MCF 10A (cell line): ENCODE measurements around the gene MAMSTR. TPM values are rescaled to one million over a fixed set of nuclear protein-coding genes. Genes with fewer than 3 reads are reported as not detected.
"Not testable (repeated sequence)": the region's sequence is repeated elsewhere in the genome, so short reads cannot be mapped to it uniquely, and the experiment has no call there.

Experiments used
- BruUV-seq: library from RNA; stranded (reverse); fragments of 400-500 nt; replicated peaks from 2 replicates; lab custom pipeline; 2021; lab: Mats Ljungman, UMichigan
- CTCF ChIA-PET: fragments of 300-600 bp; sonication (Branson Sonifier 250); formaldehyde crosslinking; extraction: SDS; loops from one replicate; lab custom pipeline; 2021; ENCODE audit warnings: antibody characterized with exemption, inconsistent platforms; lab: Yijun Ruan, JAX
- POLR2A ChIA-PET: fragments of 300-600, 350-650 bp; sonication (Branson Sonifier 250); formaldehyde crosslinking; extraction: SDS; loops from one replicate; lab custom pipeline; 2020; ENCODE audit warnings: antibody characterized with exemption, inconsistent platforms; lab: Yijun Ruan, JAX
- DNase-seq: peaks from one replicate; pipeline ENCODE4 v3.0.0-alpha.2; 2018; ENCODE audit not compliant: unreplicated experiment
- H3K27ac Mint-ChIP-seq: one replicate; pipeline ENCODE4 v1.8.0; 2022; ENCODE audit warnings: mild to moderate bottlenecking, low read depth, mixed read lengths; ENCODE audit not compliant: unreplicated experiment
- H3K27me3 Mint-ChIP-seq: one replicate; pipeline ENCODE4 v1.8.0; 2022; ENCODE audit warnings: mixed read lengths; ENCODE audit not compliant: insufficient read depth, unreplicated experiment
- H3K36me3 Mint-ChIP-seq: one replicate; pipeline ENCODE4 v1.8.0; 2022; ENCODE audit warnings: mild to moderate bottlenecking, moderate library complexity, mixed read lengths; ENCODE audit not compliant: insufficient read depth, unreplicated experiment
- H3K4me1 Mint-ChIP-seq: one replicate; pipeline ENCODE4 v1.8.0; 2022; ENCODE audit warnings: mixed read lengths; ENCODE audit not compliant: insufficient read depth, unreplicated experiment
- H3K4me3 Mint-ChIP-seq: one replicate; pipeline ENCODE4 v1.8.0; 2022; ENCODE audit warnings: mild to moderate bottlenecking, moderate library complexity, mixed read lengths; ENCODE audit not compliant: unreplicated experiment
- H3K9me3 Mint-ChIP-seq: one replicate; pipeline ENCODE4 v1.8.0; 2022; ENCODE audit warnings: mixed read lengths; ENCODE audit not compliant: unreplicated experiment
- intact Hi-C: fragments of 100-400 bp; cut with micrococcal nuclease; formaldehyde crosslinking; loops from 2 replicates; pipeline ENCODE4 v1.14.1; 2022
- total RNA-seq: library from RNA; stranded (reverse); gene quantifications from 2 replicates; pipeline ENCODE4 v1.2.3, GENCODE V29; 2022
- TF ChIP-seq, protein P1 (sequence below): fragments of 200-600 bp; IDR thresholded peaks from one replicate; pipeline ENCODE4 v1.8.0; 2022; ENCODE audit warnings: antibody characterized with exemption, mild to moderate bottlenecking; ENCODE audit not compliant: unreplicated experiment

The MAMSTR gene
- total RNA-seq, 1 experiment from 2014 or later, result 0.65 TPM

DNA sequence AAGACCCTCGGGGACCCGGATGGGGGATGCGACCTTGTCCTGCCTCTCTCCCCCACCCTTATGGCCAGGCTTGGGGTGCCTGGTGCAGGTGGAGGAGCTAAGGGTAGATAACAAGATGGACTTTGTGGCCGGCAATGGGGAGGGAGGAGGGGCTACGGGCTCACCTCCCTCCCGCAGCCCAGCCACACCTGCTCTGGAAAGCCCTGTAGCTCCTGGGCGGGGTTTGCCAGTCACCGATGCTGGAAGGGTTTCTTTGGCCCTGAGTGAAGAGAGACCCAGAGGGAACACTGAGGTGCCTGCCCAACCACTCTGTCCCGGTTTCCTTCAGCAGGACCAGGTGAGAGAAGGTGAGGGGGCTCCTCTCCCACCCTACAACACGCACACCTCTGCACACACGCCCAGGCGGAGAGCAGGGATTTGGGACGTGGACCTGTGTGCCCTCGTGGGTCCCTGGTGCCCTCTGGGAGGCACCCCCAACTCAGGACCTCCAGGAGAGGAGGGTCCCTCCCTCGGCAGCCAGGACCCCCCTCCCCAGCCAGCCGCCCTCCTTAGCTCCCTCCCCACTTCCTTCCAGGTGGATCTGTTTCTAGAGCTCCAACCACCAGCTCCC, 23.7 kb downstream of the MAMSTR start, which contains the start of gene FUT2:
Gene FUT2 (plus strand): TSS at position 229 of the 610 bp plus-strand sequence. CDS start 6,986 bp downstream, outside the sequence.
- TF ChIP-seq, protein P1, sequence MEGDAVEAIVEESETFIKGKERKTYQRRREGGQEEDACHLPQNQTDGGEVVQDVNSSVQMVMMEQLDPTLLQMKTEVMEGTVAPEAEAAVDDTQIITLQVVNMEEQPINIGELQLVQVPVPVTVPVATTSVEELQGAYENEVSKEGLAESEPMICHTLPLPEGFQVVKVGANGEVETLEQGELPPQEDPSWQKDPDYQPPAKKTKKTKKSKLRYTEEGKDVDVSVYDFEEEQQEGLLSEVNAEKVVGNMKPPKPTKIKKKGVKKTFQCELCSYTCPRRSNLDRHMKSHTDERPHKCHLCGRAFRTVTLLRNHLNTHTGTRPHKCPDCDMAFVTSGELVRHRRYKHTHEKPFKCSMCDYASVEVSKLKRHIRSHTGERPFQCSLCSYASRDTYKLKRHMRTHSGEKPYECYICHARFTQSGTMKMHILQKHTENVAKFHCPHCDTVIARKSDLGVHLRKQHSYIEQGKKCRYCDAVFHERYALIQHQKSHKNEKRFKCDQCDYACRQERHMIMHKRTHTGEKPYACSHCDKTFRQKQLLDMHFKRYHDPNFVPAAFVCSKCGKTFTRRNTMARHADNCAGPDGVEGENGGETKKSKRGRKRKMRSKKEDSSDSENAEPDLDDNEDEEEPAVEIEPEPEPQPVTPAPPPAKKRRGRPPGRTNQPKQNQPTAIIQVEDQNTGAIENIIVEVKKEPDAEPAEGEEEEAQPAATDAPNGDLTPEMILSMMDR, result no peak
- Mint-ChIP-seq H3K27ac (no peak within 1 kb of the TSS), H3K9me3 (no peaks in the 10 kb centered on the region), H3K27me3 (no peaks in the 10 kb centered on the region), H3K4me1 (peaks cover 12% of the 10 kb centered on the region), H3K36me3 (no peaks in the 10 kb centered on the region), H3K4me3 (no peak within 1 kb of the TSS)
- no TSS peak for BruUV-seq
- CTCF ChIA-PET, result interaction anchor here (1.9 kb wide), 1 partner anchor 20 kb away, joined by 5 read pairs; no protein-coding TSS in a partner anchor
- POLR2A ChIA-PET, result interaction anchor here (0.7 to 1.6 kb wide), 3 partner anchors 12 to 369 kb away, joined by 3 to 4 read pairs (median 3); no protein-coding TSS in a partner anchor
- intact Hi-C loops, result no loop called here
- no peak for DNase-seq

DNA sequence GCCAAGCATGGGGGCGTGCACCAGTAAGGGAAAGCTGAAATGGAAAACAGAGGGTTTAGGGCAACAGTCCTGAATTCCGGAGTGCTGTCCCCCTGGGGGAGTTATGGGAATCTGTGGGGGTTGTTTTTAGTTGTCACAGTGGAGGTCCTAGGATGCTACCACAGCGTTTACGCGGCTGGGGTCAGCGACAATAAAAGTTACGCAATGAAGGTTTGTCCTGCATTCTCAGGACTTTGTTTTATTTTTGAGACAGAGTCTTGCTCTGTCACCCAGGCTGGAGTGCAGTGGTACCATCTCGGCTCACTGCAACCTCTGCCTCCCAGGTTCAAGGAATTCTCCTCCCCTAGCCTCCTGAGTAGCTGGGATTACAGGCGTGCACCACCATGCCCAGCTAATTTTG, 25.9 kb downstream of the MAMSTR start:
- H3K9me3 Mint-ChIP-seq, H3K27ac Mint-ChIP-seq, H3K4me1 Mint-ChIP-seq, H3K27me3 Mint-ChIP-seq, H3K36me3 Mint-ChIP-seq, BruUV-seq, H3K4me3 Mint-ChIP-seq, intact Hi-C loops, DNase-seq: not testable (repeated sequence)
- ChIA-PET CTCF (interaction anchor here (3.2 kb wide), 1 partner anchor 18 kb away, joined by 11 read pairs; no protein-coding TSS in a partner anchor), POLR2A (interaction anchor here (0.9 kb wide), 1 partner anchor 17 kb away, joined by 3 read pairs; no protein-coding TSS in a partner anchor)

DNA sequence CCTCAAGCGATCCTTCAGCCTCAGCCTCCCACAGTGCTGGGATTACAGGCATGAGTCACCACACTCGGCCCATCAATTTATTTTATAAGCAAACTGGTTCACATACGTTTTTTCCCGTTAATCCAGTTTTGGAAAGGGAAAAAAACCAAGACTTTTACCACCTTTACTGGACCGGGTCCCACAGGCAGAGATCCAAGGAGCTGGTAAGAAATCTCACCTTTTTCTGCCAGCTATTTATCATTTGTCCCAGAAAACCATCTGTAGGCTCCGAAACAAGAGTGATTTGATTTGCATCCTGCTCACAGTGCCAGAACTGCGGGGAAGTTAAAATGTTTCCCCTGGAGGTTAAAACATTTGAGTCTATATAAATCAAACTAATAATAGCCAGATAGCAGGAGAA, 30.1 kb downstream of the MAMSTR start:
- H3K27ac Mint-ChIP-seq, result no peak overlapping the region
- intact Hi-C loops, result no loop called here
- POLR2A ChIA-PET, result interaction anchor here (0.7 kb wide), 1 partner anchor 71 kb away, joined by 3 read pairs; no protein-coding TSS in a partner anchor

DNA sequence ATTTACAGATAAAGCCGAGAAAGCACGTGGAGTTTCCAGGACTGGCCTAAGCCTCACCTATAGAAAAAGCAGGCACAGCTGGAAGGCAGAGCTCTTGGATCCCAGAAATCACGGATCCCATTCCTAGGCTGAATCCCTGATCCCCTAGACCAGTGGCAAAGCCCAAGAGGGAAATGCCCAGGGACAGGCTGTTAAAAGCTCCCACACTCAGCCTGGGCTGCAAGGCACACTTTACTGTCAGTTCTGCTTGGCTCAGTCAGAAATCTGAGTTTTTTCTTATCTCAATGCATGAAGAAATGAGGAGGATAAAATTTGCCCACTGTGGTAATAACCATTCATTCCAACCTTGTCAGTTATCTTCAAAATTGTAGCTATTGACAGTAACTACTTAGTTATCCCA, 31.7 kb downstream of the MAMSTR start:
- TF ChIP-seq, protein P1, result no peak
- peaks cover 6% of the 10 kb centered on the region for H3K4me1 Mint-ChIP-seq
- H3K36me3 Mint-ChIP-seq, result no peaks in the 10 kb centered on the region
- H3K4me3 Mint-ChIP-seq, result no peak overlapping the region
- H3K27me3 Mint-ChIP-seq, result no peaks in the 10 kb centered on the region
- no TSS peak for BruUV-seq
- DNase-seq, result no peak
- ChIA-PET POLR2A (interaction anchor here (1.7 kb wide), 1 partner anchor 10 kb away, joined by 3 read pairs; no protein-coding TSS in a partner anchor), CTCF (interaction anchor here (0.5 to 1.8 kb wide), 3 partner anchors 9 to 33 kb away, joined by 3 to 5 read pairs (median 4); no protein-coding TSS in a partner anchor)
- H3K9me3 Mint-ChIP-seq, result no peaks in the 10 kb centered on the region
- intact Hi-C loops, result no loop called here
- no peak overlapping the region for H3K27ac Mint-ChIP-seq

More for the DNA sequence above, 30.1 kb downstream of the MAMSTR start:
- Mint-ChIP-seq H3K36me3 (no peaks in the 10 kb centered on the region), H3K27me3 (no peaks in the 10 kb centered on the region), H3K9me3 (no peaks in the 10 kb centered on the region), H3K4me1 (peaks cover 6% of the 10 kb centered on the region), H3K4me3 (no peak overlapping the region)
- no TSS peak for BruUV-seq
- TF ChIP-seq, protein P1, result no peak
- no peak for DNase-seq
- CTCF ChIA-PET, result no interaction called here

DNA sequence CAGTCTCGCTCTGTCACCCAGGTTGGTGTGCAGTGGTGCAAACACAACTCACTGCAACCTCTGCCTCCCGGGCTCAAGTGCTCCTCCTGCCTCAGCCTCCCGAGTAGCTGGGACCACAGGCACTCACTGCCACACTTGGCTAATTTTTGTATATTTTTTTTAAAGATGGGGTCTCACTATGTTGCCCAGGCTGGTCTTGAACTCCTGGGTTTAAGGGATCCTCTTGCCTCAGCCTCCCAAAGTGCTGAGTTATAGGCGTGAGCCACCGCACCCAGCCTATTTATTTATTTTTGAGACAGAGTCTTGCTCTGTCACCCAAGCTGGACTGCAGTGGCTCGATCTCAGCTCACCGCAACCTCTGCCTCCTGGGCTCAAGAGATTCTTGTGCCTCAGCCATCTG, 32.9 kb downstream of the MAMSTR start:
- not testable (repeated sequence) for BruUV-seq

More for the DNA sequence above, 32.9 kb downstream of the MAMSTR start:
- H3K4me1 Mint-ChIP-seq, H3K27me3 Mint-ChIP-seq, H3K9me3 Mint-ChIP-seq, H3K4me3 Mint-ChIP-seq, H3K36me3 Mint-ChIP-seq, DNase-seq, intact Hi-C loops, H3K27ac Mint-ChIP-seq: not testable (repeated sequence)
- CTCF ChIA-PET, result interaction anchor here (0.6 to 0.8 kb wide), 2 partner anchors 12 to 18 kb away, joined by 3 read pairs; no protein-coding TSS in a partner anchor
- POLR2A ChIA-PET, result interaction anchor here (1.7 kb wide), 1 partner anchor 9 kb away, joined by 3 read pairs; no protein-coding TSS in a partner anchor
